WTC11 (cell line): ENCODE results near the gene RAB1A. TPM values are rescaled to one million over a fixed set of nuclear protein-coding genes. Genes with fewer than 3 reads are reported as not detected.
A peak's percentile ranks its signal among the peaks of the same experiment; 100 is the strongest.

Experiments
- ATAC-seq: fragments of 200-7000 bp; cut with Tn5 transposase; 2 replicates; pipeline ENCODE4 v1.10.0; 2021; ENCODE audit warnings: mild to moderate bottlenecking, moderate library complexity
- CTCF ChIA-PET: fragments of 300-600 bp; sonication (Branson Sonifier 250); formaldehyde crosslinking; loops from one replicate; lab custom pipeline; 2021; ENCODE audit warnings: antibody characterized with exemption; lab: Charles Lee
- POLR2A ChIA-PET: fragments of 350-600 bp; sonication (Branson Sonifier 250); formaldehyde crosslinking; loops from one replicate; lab custom pipeline; 2021; ENCODE audit warnings: antibody characterized with exemption; lab: Charles Lee
- DNase-seq: peaks from one replicate; pipeline ENCODE4 v3.0.0; 2021; ENCODE audit warnings: low spot score
- H3K27ac Mint-ChIP-seq: 2 replicates; pipeline ENCODE4 v1.8.0; 2021; ENCODE audit warnings: mixed read lengths
- H3K27me3 Mint-ChIP-seq: 2 replicates; pipeline ENCODE4 v1.8.0; 2021; ENCODE audit warnings: low read depth, mild to moderate bottlenecking, moderate library complexity, mixed read lengths
- H3K36me3 Mint-ChIP-seq: 2 replicates; pipeline ENCODE4 v1.8.0; 2021; ENCODE audit warnings: mixed read lengths
- H3K4me1 Mint-ChIP-seq: 2 replicates; pipeline ENCODE4 v1.8.0; 2022; ENCODE audit warnings: mixed read lengths
- H3K4me3 Mint-ChIP-seq: 2 replicates; pipeline ENCODE4 v1.8.0; 2021; ENCODE audit warnings: mild to moderate bottlenecking, moderate library complexity, mixed read lengths
- H3K9me3 Mint-ChIP-seq: 2 replicates; pipeline ENCODE4 v1.8.0; 2021; ENCODE audit warnings: mixed read lengths
- ATF1 ChIP-seq: sonication (generic); formaldehyde crosslinking; IDR thresholded peaks from 2 replicates; pipeline ENCODE4 v1.8.1; 2023; ENCODE audit warnings: mild to moderate bottlenecking, moderate library complexity, missing genetic modification reagents
- ATF3 ChIP-seq: sonication (generic); formaldehyde crosslinking; conservative IDR thresholded peaks from 2 replicates; pipeline ENCODE4 v1.8.1; 2022; ENCODE audit warnings: mild to moderate bottlenecking, missing genetic modification reagents
- ATF6 ChIP-seq: sonication (generic); formaldehyde crosslinking; IDR thresholded peaks from 2 replicates; pipeline ENCODE4 v1.8.1; 2023; ENCODE audit warnings: mild to moderate bottlenecking, missing genetic modification reagents
- CREM ChIP-seq: sonication (generic); formaldehyde crosslinking; IDR thresholded peaks from 2 replicates; pipeline ENCODE4 v1.8.1; 2022; ENCODE audit warnings: mild to moderate bottlenecking, missing genetic modification reagents, moderate library complexity
- FOXP1 ChIP-seq: sonication (generic); formaldehyde crosslinking; IDR thresholded peaks from 2 replicates; pipeline ENCODE4 v1.8.0; 2022; ENCODE audit warnings: missing genetic modification reagents, mild to moderate bottlenecking, moderate library complexity, borderline replicate concordance
- IRF1 ChIP-seq: sonication (generic); formaldehyde crosslinking; IDR thresholded peaks from 2 replicates; pipeline ENCODE4 v1.8.0; 2023; ENCODE audit warnings: missing genetic modification reagents
- NFATC4 ChIP-seq: fragments of 250-450 bp; sonication (Bioruptor Pico); IDR thresholded peaks from 2 replicates; pipeline ENCODE4 v1.9.0; 2021; ENCODE audit warnings: mild to moderate bottlenecking
- NFE2L1 ChIP-seq: sonication (generic); formaldehyde crosslinking; IDR thresholded peaks from 2 replicates; pipeline ENCODE4 v1.8.1; 2023; ENCODE audit warnings: missing genetic modification reagents
- NR1H2 ChIP-seq: sonication (generic); formaldehyde crosslinking; IDR thresholded peaks from 2 replicates; pipeline ENCODE4 v1.9.0; 2021; ENCODE audit warnings: mild to moderate bottlenecking, moderate library complexity, missing genetic modification reagents
- NR3C1 ChIP-seq: sonication (generic); formaldehyde crosslinking; conservative IDR thresholded peaks from 2 replicates; pipeline ENCODE4 v1.8.1; 2023; ENCODE audit warnings: low read depth, mild to moderate bottlenecking, missing genetic modification reagents
- OVOL2 ChIP-seq: fragments of 250-450 bp; sonication (Bioruptor Pico); IDR thresholded peaks from 2 replicates; pipeline ENCODE4 v1.9.0; 2021; ENCODE audit warnings: mild to moderate bottlenecking, borderline replicate concordance
- RORB ChIP-seq: fragments of 250-450 bp; sonication (Bioruptor Pico); IDR thresholded peaks from 2 replicates; pipeline ENCODE4 v1.9.0; 2021; ENCODE audit warnings: mild to moderate bottlenecking
- TEAD4 ChIP-seq: sonication (generic); formaldehyde crosslinking; IDR thresholded peaks from 2 replicates; pipeline ENCODE4 v1.8.0; 2022; ENCODE audit warnings: mild to moderate bottlenecking, missing genetic modification reagents
- USF1 ChIP-seq: sonication (generic); formaldehyde crosslinking; IDR thresholded peaks from 2 replicates; pipeline ENCODE4 v1.8.0; 2022; ENCODE audit warnings: mild to moderate bottlenecking, missing genetic modification reagents
- ZBTB21 ChIP-seq: sonication (generic); formaldehyde crosslinking; IDR thresholded peaks from 2 replicates; pipeline ENCODE4 v1.8.1; 2023; ENCODE audit warnings: mild to moderate bottlenecking, missing genetic modification reagents, borderline replicate concordance
- ZNF121 ChIP-seq: sonication (generic); formaldehyde crosslinking; IDR thresholded peaks from 2 replicates; pipeline ENCODE4 v1.8.0; 2023; ENCODE audit warnings: missing genetic modification reagents
- ZNF219 ChIP-seq: sonication (generic); formaldehyde crosslinking; IDR thresholded peaks from 2 replicates; pipeline ENCODE4 v1.8.0; 2023; ENCODE audit warnings: missing genetic modification reagents, mild to moderate bottlenecking, borderline replicate concordance
- ZNF263 ChIP-seq: sonication (generic); formaldehyde crosslinking; IDR thresholded peaks from 2 replicates; pipeline ENCODE4 v1.8.1; 2022; ENCODE audit warnings: low read depth, mild to moderate bottlenecking, moderate library complexity, missing genetic modification reagents
- ZNF317 ChIP-seq: sonication (generic); formaldehyde crosslinking; IDR thresholded peaks from 2 replicates; pipeline ENCODE4 v1.8.1; 2023; ENCODE audit warnings: low read depth, mild to moderate bottlenecking, moderate library complexity, missing genetic modification reagents, borderline replicate concordance
- total RNA-seq: library from RNA; stranded (reverse); gene quantifications from 3 replicates; pipeline ENCODE4 v1.2.3, GENCODE V29; 2021
- TF ChIP-seq, protein P1 (sequence below): sonication (generic); formaldehyde crosslinking; IDR thresholded peaks from 2 replicates; pipeline ENCODE4 v1.8.0; 2022; ENCODE audit warnings: mild to moderate bottlenecking, missing genetic modification reagents

The RAB1A gene
- total RNA-seq, 1 experiment from 2014 or later, result 114 TPM

DNA sequence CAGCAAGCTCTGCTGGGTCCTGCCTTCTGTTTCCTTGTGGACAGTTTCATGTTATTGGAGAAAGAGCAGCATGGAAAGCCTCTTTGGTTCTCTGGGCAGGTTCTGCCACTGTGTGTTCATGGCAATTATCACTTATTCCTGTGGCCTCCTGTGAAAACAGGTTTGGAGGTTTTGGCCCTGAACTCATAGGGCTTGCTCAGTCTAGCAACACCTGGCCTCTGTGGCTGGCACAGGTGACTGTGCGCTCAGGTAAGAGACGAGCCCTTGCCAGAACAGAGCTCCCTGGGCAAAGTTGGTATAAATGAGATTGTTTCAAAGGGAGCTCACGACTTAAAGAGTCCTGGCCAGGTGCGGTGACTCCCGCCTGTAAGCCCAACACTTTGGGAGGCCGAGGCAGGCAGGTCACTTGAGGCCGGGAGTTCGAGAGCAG, 68.0 kb downstream of the RAB1A start:
- no peak for TF ChIP-seq ZNF219 (CRISPR knock-in tag)
- no peak for TF ChIP-seq NR3C1
- no peak for TF ChIP-seq TEAD4
- TF ChIP-seq FOXP1 (CRISPR knock-in tag), result no peak
- no peak for TF ChIP-seq RORB
- no peak for TF ChIP-seq ZNF263 (CRISPR knock-in tag)
- TF ChIP-seq ATF1 (CRISPR knock-in tag), result no peak
- no peak for TF ChIP-seq ZBTB21
- TF ChIP-seq NR1H2, result no peak
- no peak for TF ChIP-seq ZNF317 (CRISPR knock-in tag)
- no peak for TF ChIP-seq IRF1
- TF ChIP-seq, protein P1, sequence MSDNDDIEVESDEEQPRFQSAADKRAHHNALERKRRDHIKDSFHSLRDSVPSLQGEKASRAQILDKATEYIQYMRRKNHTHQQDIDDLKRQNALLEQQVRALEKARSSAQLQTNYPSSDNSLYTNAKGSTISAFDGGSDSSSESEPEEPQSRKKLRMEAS (CRISPR knock-in tag), result no peak
- no peak for TF ChIP-seq ATF6 (CRISPR knock-in tag)
- no peak for TF ChIP-seq CREM (CRISPR knock-in tag)
- no peak for TF ChIP-seq ATF3
- Mint-ChIP-seq H3K27me3 (no peaks in the 10 kb centered on the region), H3K27ac (no peak overlapping the region), H3K4me1 (peaks cover 23% of the 10 kb centered on the region), H3K9me3 (no peaks in the 10 kb centered on the region), H3K36me3 (no peaks in the 10 kb centered on the region), H3K4me3 (no peak overlapping the region)
- CTCF ChIA-PET, result interaction anchor here (0.6 to 2.0 kb wide), 4 partner anchors 68 to 189 kb away, joined by 3 to 4 read pairs (median 4); partner anchors contain the start of gene RAB1A
- ATAC-seq, result no peak
- POLR2A ChIA-PET, result interaction anchor here (0.7 kb wide), 1 partner anchor 377 kb away, joined by 13 read pairs; no protein-coding TSS in a partner anchor
- no peak for DNase-seq

DNA sequence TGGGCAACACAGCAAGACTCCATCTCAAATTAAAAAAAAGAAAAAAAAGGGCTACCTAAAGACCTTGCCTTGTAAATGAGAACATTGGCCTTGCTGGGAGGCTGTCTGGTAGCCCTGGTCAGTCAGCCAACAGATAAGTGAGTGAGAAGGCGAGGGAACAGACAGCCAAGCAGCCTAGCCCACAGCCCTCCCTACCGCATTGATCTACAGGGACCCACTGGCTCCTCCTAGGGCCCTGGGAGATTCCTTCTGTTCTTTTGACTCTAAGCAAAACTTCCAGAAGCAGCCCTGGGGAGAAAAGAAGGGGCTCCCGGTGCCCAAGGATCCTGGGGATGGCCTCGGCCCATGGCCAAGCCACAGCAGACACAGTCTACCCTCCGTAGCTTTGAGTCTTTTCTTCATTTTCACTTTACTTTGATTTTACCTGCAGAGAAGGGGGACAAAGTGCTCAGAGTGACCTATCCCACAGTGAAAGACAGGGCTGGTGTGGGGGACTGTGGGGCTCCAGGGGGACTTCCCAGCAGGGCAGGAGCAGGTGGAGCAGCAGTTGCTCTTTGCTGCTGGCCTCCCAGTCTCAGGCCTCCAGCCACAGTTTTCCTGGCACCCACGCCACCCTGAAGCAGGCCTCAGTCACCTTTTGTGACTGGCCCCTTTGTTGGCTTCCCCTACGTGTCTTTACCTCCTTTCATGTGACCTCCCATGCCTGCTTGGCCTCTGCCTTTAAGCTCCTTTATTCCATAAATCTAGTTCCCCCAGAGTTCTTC, 68.6 kb downstream of the RAB1A start:
- DNase-seq, result no peak
- no peak for ATAC-seq
- peaks cover 25% of the 10 kb centered on the region for H3K4me1 Mint-ChIP-seq
- ChIA-PET POLR2A (no interaction called here), CTCF (interaction anchor here (1.1 to 2.0 kb wide), 3 partner anchors 69 to 126 kb away, joined by 3 to 7 read pairs (median 4); partner anchors contain the start of gene RAB1A)
- TF ChIP-seq ZNF121, result 0 out of 2 replicates have a peak, but pooled peaks have one; percentile 27
- TF ChIP-seq NFE2L1 (CRISPR knock-in tag), result no peak
- no peaks in the 10 kb centered on the region for H3K36me3 Mint-ChIP-seq
- H3K4me3 Mint-ChIP-seq, result no peak overlapping the region
- no peaks in the 10 kb centered on the region for H3K27me3 Mint-ChIP-seq
- no peak overlapping the region for H3K27ac Mint-ChIP-seq
- H3K9me3 Mint-ChIP-seq, result no peaks in the 10 kb centered on the region

DNA sequence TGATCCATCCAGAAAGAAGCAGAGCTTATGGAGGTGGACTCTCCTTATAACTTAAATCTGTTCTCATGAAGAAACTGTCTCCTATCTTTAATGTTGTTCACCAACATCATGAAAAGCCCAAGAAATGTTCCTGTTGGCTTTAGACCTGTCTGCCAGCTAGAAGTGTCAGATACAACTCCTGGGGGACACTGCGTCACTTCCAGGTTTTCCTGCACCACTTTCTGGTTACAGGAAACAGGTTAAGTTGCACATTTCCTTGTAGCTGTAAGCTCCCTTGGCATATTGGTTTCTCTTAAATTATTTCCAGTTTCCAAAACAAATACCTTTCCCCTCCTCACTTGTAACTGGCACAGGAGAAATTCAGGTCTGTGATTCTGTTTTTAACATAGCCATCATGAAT, 70.8 kb downstream of the RAB1A start:
- Mint-ChIP-seq H3K4me3 (no peak overlapping the region), H3K27me3 (no peaks in the 10 kb centered on the region; the same call in 1 of the 2 replicates), H3K9me3 (no peaks in the 10 kb centered on the region), H3K36me3 (no peaks in the 10 kb centered on the region), H3K4me1 (peaks cover 33% of the 10 kb centered on the region), H3K27ac (no peak overlapping the region)
- no peak for ATAC-seq
- TF ChIP-seq USF1, result no peak
- TF ChIP-seq NFATC4, result no peak
- no peak for TF ChIP-seq RORB
- TF ChIP-seq OVOL2, result no peak
- ChIA-PET POLR2A (no interaction called here), CTCF (interaction anchor here (0.6 to 2.0 kb wide), 5 partner anchors 12 to 1428 kb away, joined by 3 to 6 read pairs (median 4); partner anchors contain the start of gene RAB1A)
- no peak for DNase-seq
